H9 (cell line): ENCODE results near the gene GRK3. TPM values are rescaled to one million over a fixed set of nuclear protein-coding genes. Genes with fewer than 3 reads are reported as not detected.

ENCODE experiments used
- DNase-seq: peaks from one replicate; pipeline ENCODE4 v3.0.0-alpha.2; 2017
- H2AFZ ChIP-seq: one replicate; pipeline ENCODE4 v1.6.1; 2013; ENCODE audit warnings: mild to moderate bottlenecking, low read length, control low read depth, moderate library complexity
- H2AK5ac ChIP-seq: 2 replicates; pipeline ENCODE4 v1.6.1; 2013; ENCODE audit warnings: low read length, control low read depth, mixed read lengths; ENCODE audit not compliant: insufficient read length
- H2BK120ac ChIP-seq: one replicate; pipeline ENCODE4 v1.6.1; 2013; ENCODE audit warnings: low read depth, mild to moderate bottlenecking, low read length, control low read depth, inconsistent platforms; ENCODE audit not compliant: poor library complexity, severe bottlenecking
- H2BK12ac ChIP-seq: 2 replicates; pipeline ENCODE4 v1.6.1; 2013; ENCODE audit warnings: low read length, control low read depth, mixed read lengths, low read depth; ENCODE audit not compliant: insufficient read length
- H2BK15ac ChIP-seq: 2 replicates; pipeline ENCODE4 v1.6.1; 2013; ENCODE audit warnings: low read depth, low read length, control low read depth
- H2BK20ac ChIP-seq: one replicate; pipeline ENCODE4 v1.6.1; 2013; ENCODE audit warnings: low read depth, mild to moderate bottlenecking, low read length, control low read depth, inconsistent platforms; ENCODE audit not compliant: poor library complexity, severe bottlenecking
- H2BK5ac ChIP-seq: 2 replicates; pipeline ENCODE4 v1.6.1; 2013; ENCODE audit warnings: low read length, control low read depth, mixed read lengths; ENCODE audit not compliant: insufficient read length
- H3K14ac ChIP-seq: 2 replicates; pipeline ENCODE4 v1.6.1; 2013; ENCODE audit warnings: low read length, control low read depth; ENCODE audit not compliant: insufficient read depth
- H3K18ac ChIP-seq: 2 replicates; pipeline ENCODE4 v1.6.1; 2013; ENCODE audit warnings: low read depth, mild to moderate bottlenecking, mixed read lengths, low read length, control low read depth; ENCODE audit not compliant: insufficient read length
- H3K23ac ChIP-seq: 2 replicates; pipeline ENCODE4 v1.6.1; 2013; ENCODE audit warnings: low read length, control low read depth, mixed read lengths, low read depth; ENCODE audit not compliant: insufficient read length
- H3K23me2 ChIP-seq: 2 replicates; pipeline ENCODE4 v1.6.1; 2013; ENCODE audit warnings: low read depth, mild to moderate bottlenecking, mixed read lengths, low read length, control low read depth; ENCODE audit not compliant: insufficient read length, poor library complexity, severe bottlenecking
- H3K27ac ChIP-seq: 2 replicates; pipeline ENCODE4 v1.5.1; 2013; ENCODE audit warnings: low read length, control low read depth, mixed read lengths, low read depth; ENCODE audit not compliant: insufficient read length
- H3K27me3 ChIP-seq: 2 replicates; pipeline ENCODE4 v1.6.1; 2013; ENCODE audit warnings: low read length, control low read depth, inconsistent platforms; ENCODE audit not compliant: insufficient read depth
- H3K4ac ChIP-seq: 2 replicates; pipeline ENCODE4 v1.6.1; 2013; ENCODE audit warnings: low read depth, mild to moderate bottlenecking, control low read depth, inconsistent platforms, low read length, moderate library complexity
- H3K4me1 ChIP-seq: 2 replicates; pipeline ENCODE4 v1.6.1; 2013; ENCODE audit warnings: low read length, control low read depth, inconsistent platforms; ENCODE audit not compliant: insufficient read depth
- H3K4me2 ChIP-seq: 2 replicates; pipeline ENCODE4 v1.6.1; 2013; ENCODE audit warnings: low read length, control low read depth, mixed read lengths; ENCODE audit not compliant: insufficient read length, insufficient read depth
- H3K56ac ChIP-seq: 2 replicates; pipeline ENCODE4 v1.6.1; 2013; ENCODE audit warnings: low read depth, mild to moderate bottlenecking, mixed read lengths, low read length, control low read depth; ENCODE audit not compliant: insufficient read length
- H3K79me1 ChIP-seq: 2 replicates; pipeline ENCODE4 v1.6.1; 2013; ENCODE audit warnings: low read depth, mild to moderate bottlenecking, moderate library complexity, low read length, control low read depth, inconsistent platforms; ENCODE audit not compliant: insufficient read depth, poor library complexity, severe bottlenecking
- H3K79me2 ChIP-seq: 2 replicates; pipeline ENCODE4 v1.6.1; 2013; ENCODE audit warnings: low read length, control low read depth, inconsistent platforms; ENCODE audit not compliant: insufficient read depth
- H3K9ac ChIP-seq: 2 replicates; pipeline ENCODE4 v1.6.1; 2013; ENCODE audit warnings: low read length, control low read depth, mixed read lengths; ENCODE audit not compliant: insufficient read length; ENCODE audit errors: extremely low read depth
- H3K9me3 ChIP-seq: one replicate; pipeline ENCODE4 v1.6.1; 2013; ENCODE audit warnings: low read depth, low read length, inconsistent platforms; ENCODE audit not compliant: control insufficient read depth
- H3T11ph ChIP-seq: one replicate; pipeline ENCODE4 v1.6.1; 2013; ENCODE audit warnings: mild to moderate bottlenecking, low read length, control low read depth, inconsistent platforms
- H4K20me1 ChIP-seq: one replicate; pipeline ENCODE4 v1.6.1; 2013; ENCODE audit not compliant: control insufficient read depth, insufficient read length, insufficient read depth
- H4K5ac ChIP-seq: 2 replicates; pipeline ENCODE4 v1.6.1; 2013; ENCODE audit warnings: low read depth, mild to moderate bottlenecking, mixed read lengths, low read length, control low read depth; ENCODE audit not compliant: insufficient read length
- H4K8ac ChIP-seq: replicated peaks from 2 replicates; pipeline ENCODE4 v1.6.1; 2013; ENCODE audit warnings: low read length, control low read depth, mixed read lengths, low read depth; ENCODE audit not compliant: insufficient read length
- H4K91ac ChIP-seq: 2 replicates; pipeline ENCODE4 v1.6.1; 2013; ENCODE audit warnings: low read depth, mild to moderate bottlenecking, moderate library complexity, mixed read lengths, low read length, control low read depth; ENCODE audit not compliant: insufficient read length
- H3K27ac Mint-ChIP-seq, 3 experiments: 2 replicates in 2 of 3; 3 replicates in 1 of 3; pipeline ENCODE4 v1.8.0; 2020 to 2021; ENCODE audit warnings: mixed read lengths in 3 of 3, mild to moderate bottlenecking in 1 of 3, moderate library complexity in 1 of 3
- H3K27me3 Mint-ChIP-seq: 2 replicates; pipeline ENCODE4 v1.8.0; 2021; ENCODE audit warnings: low read depth, mild to moderate bottlenecking, moderate library complexity, mixed read lengths
- H3K36me3 Mint-ChIP-seq, 3 experiments: 2 replicates in 2 of 3; 3 replicates in 1 of 3; pipeline ENCODE4 v1.8.0; 2020 to 2021; ENCODE audit warnings: low read depth in 3 of 3, mixed read lengths in 3 of 3; ENCODE audit not compliant: insufficient read depth in 1 of 3
- H3K4me1 Mint-ChIP-seq, 2 experiments: 2 replicates each; pipeline ENCODE4 v1.8.0; 2020; ENCODE audit warnings: mixed read lengths in 2 of 2
- H3K4me3 Mint-ChIP-seq, 2 experiments: 2 replicates in 1 of 2; 3 replicates in 1 of 2; pipeline ENCODE4 v1.8.0; 2020 to 2021; ENCODE audit warnings: mild to moderate bottlenecking in 2 of 2, mixed read lengths in 2 of 2, moderate library complexity in 1 of 2
- H3K9me3 Mint-ChIP-seq, 2 experiments: 2 replicates in 1 of 2; 3 replicates in 1 of 2; pipeline ENCODE4 v1.8.0; 2020; ENCODE audit warnings: mild to moderate bottlenecking in 2 of 2, mixed read lengths in 2 of 2, moderate library complexity in 1 of 2
- CTCF ChIP-seq: fragments of 200-600 bp; sonication (generic); conservative IDR thresholded peaks from 3 replicates; pipeline ENCODE4 v1.8.0; 2021; ENCODE audit warnings: antibody characterized with exemption, mild to moderate bottlenecking
- WGBS: extraction: QIAGEN DNeasy Blood & Tissue Kit; methylation state at CpG from one replicate; pipeline ENCODE4 v1.1.7; 2013; ENCODE audit warnings: missing lambda C conversion rate, low lambda C conversion rate, mixed read lengths; ENCODE audit not compliant: insufficient read length; ENCODE audit errors: extremely low coverage; 5-methylcytosine and 5-hydroxymethylcytosine counted together
- total RNA-seq: library from RNA; stranded (reverse); gene quantifications from 2 replicates; pipeline ENCODE4 v1.2.1, GENCODE V29; 2021

GRK3 gene
- total RNA-seq, 1 experiment from 2014 or later, result 23.9 TPM

- H2BK15ac ChIP-seq, result no peak overlapping the region
- Mint-ChIP-seq H3K9me3 (peaks cover 0 to 4% of the 10 kb centered on the region in 2 experiments; a peak in 1 of 5 replicates), H3K4me3 (no peak overlapping the region), H3K4me1 (no peaks in the 10 kb centered on the region), H3K27me3 (no peaks in the 10 kb centered on the region), H3K36me3 (peaks cover 7 to 14% (median 11%) of the 10 kb centered on the region in 3 experiments; a peak in 4 of 7 replicates), H3K27ac (peak overlapping the region; percentile 6 to 60 (median 10); a peak in 3 of 7 replicates)
- no peaks in the 10 kb centered on the region for H3K79me2 ChIP-seq
- no peaks in the 10 kb centered on the region for H3K23me2 ChIP-seq
- H3K27me3 ChIP-seq, result no peaks in the 10 kb centered on the region
- H4K8ac ChIP-seq, result no peak overlapping the region
- no peak overlapping the region for H3K14ac ChIP-seq
- H2BK5ac ChIP-seq, result no peak overlapping the region
- no peak overlapping the region for H2AK5ac ChIP-seq
- no peak overlapping the region for H3K56ac ChIP-seq
- no peak overlapping the region for H3K4ac ChIP-seq
- no peak overlapping the region for H3K9ac ChIP-seq
- H3K9me3 ChIP-seq, result no peaks in the 10 kb centered on the region
- no peak overlapping the region for H4K5ac ChIP-seq
- TF ChIP-seq CTCF, result no peak
- H3T11ph ChIP-seq, result no peak overlapping the region
- H3K18ac ChIP-seq, result no peak overlapping the region
- no peak overlapping the region for H2BK20ac ChIP-seq
- no peak overlapping the region for H3K4me2 ChIP-seq
- no peaks in the 10 kb centered on the region for H3K79me1 ChIP-seq
- H3K4me1 ChIP-seq, result no peaks in the 10 kb centered on the region
- WGBS, result no CpG with 5 or more reads among the region's 6 CpGs
- DNase-seq, result no peak
- no peak overlapping the region for H3K23ac ChIP-seq
- no peak overlapping the region for H2BK120ac ChIP-seq
- no peak overlapping the region for H2AFZ ChIP-seq
- no peak overlapping the region for H4K91ac ChIP-seq
- no peak overlapping the region for H2BK12ac ChIP-seq
- H4K20me1 ChIP-seq, result no peaks in the 10 kb centered on the region
- no peak overlapping the region for H3K27ac ChIP-seq
These were observed 116.5 kb downstream of the GRK3 start for GRCh38 chr22:25680956-25681355.
